ENCODE measurements around the gene PRPSAP1.
A peak's percentile ranks its signal among the peaks of the same experiment; 100 is the strongest.

Gene PRPSAP1

GRCh38 chr17:76264755-76265623 is 88.7 kb downstream of the PRPSAP1 start, which contains the start of gene UBALD2:
UBALD2 (plus strand) TSS chr17:76265348; CDS start chr17:76265506, 158 bp downstream.
- DNase-seq (ENCODE audit: low spot score), result peak; percentile 100

- no peak for DNase-seq (ENCODE audit: low spot score)
Observed at GRCh38 chr17:76264425-76264754, 89.3 kb downstream of the PRPSAP1 start.

- no peak for DNase-seq (ENCODE audit: low spot score)
Observed at GRCh38 chr17:76263896-76264295, 89.8 kb downstream of the PRPSAP1 start.

- peak; percentile 88 for DNase-seq (ENCODE audit: low spot score)
Observed at GRCh38 chr17:76262732-76263344, 90.9 kb downstream of the PRPSAP1 start.

GRCh38 chr17:76261421-76262215 is 92.1 kb downstream of the PRPSAP1 start:
- DNase-seq (ENCODE audit: low spot score), result peak; percentile 73

- DNase-seq (ENCODE audit: low spot score), result no peak
Observed at GRCh38 chr17:76260669-76261068, 93.0 kb downstream of the PRPSAP1 start.

- DNase-seq (ENCODE audit: low spot score), result no peak
Observed at GRCh38 chr17:76260220-76260619, 93.5 kb downstream of the PRPSAP1 start.
